K562 treated with DMSO at 1 percent for 4 hours (cell line): Measurements from ENCODE around the gene FSCB. TPM values are rescaled to one million over a fixed set of nuclear protein-coding genes. Genes with fewer than 3 reads are reported as not detected.

Source experiments
- total RNA-seq: library from RNA; unstranded; fragments of 300-600 nt; gene quantifications from 2 replicates; pipeline ENCODE4 v1.2.3, GENCODE V29; 2022; ENCODE audit not compliant: insufficient read depth

FSCB gene
- not detected in 2 replicates for total RNA-seq

GRCh38 chr14:44507183-44507582, at the start of gene FSCB:
Gene FSCB, minus strand, starts transcription at chr14:44507283. Its CDS starts 296 bp downstream, at chr14:44506987.

